ENCODE results near the gene DIO1.

DIO1 gene

GRCh38 chr1:53931523-53931922, 37.5 kb downstream of the DIO1 start:
- no peak overlapping the region for H3K18ac ChIP-seq (ENCODE audit: low read depth in 1 of 2, low read length in 2 of 2)
- H3K79me1 ChIP-seq (replicated peaks; ENCODE audit: low read length, poor library complexity, severe bottlenecking): peaks cover 21% of the 10 kb centered on the region
- H2AFZ ChIP-seq (ENCODE audit: low read depth, low read length): no peak overlapping the region
- no peak overlapping the region for H3K4me3 ChIP-seq (ENCODE audit: insufficient read depth in 1 of 2, low read depth in 1 of 2, low read length in 2 of 2)
- H4K8ac ChIP-seq (ENCODE audit: low read length): no peak overlapping the region
- no peak overlapping the region for H3K14ac ChIP-seq (ENCODE audit: low read length in 2 of 2)
- no peak overlapping the region for H2AK5ac ChIP-seq (ENCODE audit: low read length, severe bottlenecking)
- no peak overlapping the region for H3K9ac ChIP-seq (ENCODE audit: low read length)
- no peak overlapping the region for H2BK5ac ChIP-seq (ENCODE audit: low read depth, low read length, poor library complexity, severe bottlenecking)
- H3K4me1 ChIP-seq (ENCODE audit: control insufficient read depth, insufficient read depth, low read depth, low read length): no peaks in the 10 kb centered on the region
- no peak overlapping the region for H2BK15ac ChIP-seq (ENCODE audit: low read depth, poor library complexity, severe bottlenecking)
- H3K27me3 ChIP-seq (ENCODE audit: control insufficient read depth in 1 of 2, insufficient read depth in 1 of 2, low read length in 2 of 2): no peaks in the 10 kb centered on the region
- no peak overlapping the region for H3K23ac ChIP-seq (ENCODE audit: low read length in 2 of 2)
- no peak for DNase-seq
- H3K27ac ChIP-seq (ENCODE audit: low read length, poor library complexity, severe bottlenecking): no peak overlapping the region
- peaks cover 17 to 78% of the 10 kb centered on the region in 2 experiments for H3K36me3 ChIP-seq (ENCODE audit: control insufficient read depth in 1 of 2, insufficient read depth in 2 of 2, low read depth in 1 of 2, low read length in 2 of 2)
- H3K9me3 ChIP-seq (ENCODE audit: control insufficient read depth, low read length): peaks cover 48% of the 10 kb centered on the region
- no peak overlapping the region for H2BK12ac ChIP-seq (ENCODE audit: low read length in 2 of 2)
- H4K91ac ChIP-seq (ENCODE audit: low read length): no peak overlapping the region
- no peak overlapping the region for H3K4ac ChIP-seq (ENCODE audit: low read depth in 1 of 2, low read length in 2 of 2)
- H3K4me2 ChIP-seq (ENCODE audit: low read length, poor library complexity, severe bottlenecking): no peak overlapping the region
- 100% methylated on average over 1 of the region's 2 CpGs for WGBS
- H2BK120ac ChIP-seq (ENCODE audit: low read depth, low read length): no peak overlapping the region

GRCh38 chr1:53934170-53934765, 40.3 kb downstream of the DIO1 start:
- no peak overlapping the region for H3K4ac ChIP-seq (ENCODE audit: low read depth in 1 of 2, low read length in 2 of 2)
- no peak overlapping the region for H3K4me2 ChIP-seq (ENCODE audit: low read length, poor library complexity, severe bottlenecking)
- H3K4me3 ChIP-seq (ENCODE audit: insufficient read depth in 1 of 2, low read depth in 1 of 2, low read length in 2 of 2): peak overlapping the region in 1 of 2 experiments; percentile 51
- peaks cover 24% of the 10 kb centered on the region for H3K79me1 ChIP-seq (replicated peaks; ENCODE audit: low read length, poor library complexity, severe bottlenecking)
- no peak for DNase-seq
- no peak overlapping the region for H2BK5ac ChIP-seq (ENCODE audit: low read depth, low read length, poor library complexity, severe bottlenecking)
- H2BK15ac ChIP-seq (ENCODE audit: low read depth, poor library complexity, severe bottlenecking): no peak overlapping the region
- H2BK120ac ChIP-seq (ENCODE audit: low read depth, low read length): no peak overlapping the region
- H3K18ac ChIP-seq (ENCODE audit: low read depth in 1 of 2, low read length in 2 of 2): no peak overlapping the region
- no peak overlapping the region for H2BK12ac ChIP-seq (ENCODE audit: low read length in 2 of 2)
- H4K91ac ChIP-seq (ENCODE audit: low read length): no peak overlapping the region
- H3K14ac ChIP-seq (ENCODE audit: low read length in 2 of 2): no peak overlapping the region
- H3K9ac ChIP-seq (ENCODE audit: low read length): no peak overlapping the region
- WGBS: no CpG with 5 or more reads among the region's 1 CpG
- no peak overlapping the region for H3K27ac ChIP-seq (ENCODE audit: low read length, poor library complexity, severe bottlenecking)
- no peaks in the 10 kb centered on the region for H3K27me3 ChIP-seq (ENCODE audit: control insufficient read depth in 1 of 2, insufficient read depth in 1 of 2, low read length in 2 of 2)
- no peak overlapping the region for H4K8ac ChIP-seq (ENCODE audit: low read length)
- H3K4me1 ChIP-seq (ENCODE audit: control insufficient read depth, insufficient read depth, low read depth, low read length): no peaks in the 10 kb centered on the region
- H3K23ac ChIP-seq (ENCODE audit: low read length in 2 of 2): no peak overlapping the region
- no peak overlapping the region for H2AFZ ChIP-seq (ENCODE audit: low read depth, low read length)
- H3K36me3 ChIP-seq (ENCODE audit: control insufficient read depth in 1 of 2, insufficient read depth in 2 of 2, low read depth in 1 of 2, low read length in 2 of 2): peaks cover 20 to 62% of the 10 kb centered on the region in 2 experiments
- H3K9me3 ChIP-seq (ENCODE audit: control insufficient read depth, low read length): peaks cover 48% of the 10 kb centered on the region
- no peak overlapping the region for H2AK5ac ChIP-seq (ENCODE audit: low read length, severe bottlenecking)

- no peak overlapping the region for H3K27ac ChIP-seq (ENCODE audit: low read length, poor library complexity, severe bottlenecking)
- no peak overlapping the region for H3K4me3 ChIP-seq (ENCODE audit: insufficient read depth in 1 of 2, low read depth in 1 of 2, low read length in 2 of 2)
- H3K4ac ChIP-seq (ENCODE audit: low read depth in 1 of 2, low read length in 2 of 2): no peak overlapping the region
- no peak overlapping the region for H4K91ac ChIP-seq (ENCODE audit: low read length)
- H3K27me3 ChIP-seq (ENCODE audit: control insufficient read depth in 1 of 2, insufficient read depth in 1 of 2, low read length in 2 of 2): no peaks in the 10 kb centered on the region
- peaks cover 24% of the 10 kb centered on the region for H3K79me1 ChIP-seq (replicated peaks; ENCODE audit: low read length, poor library complexity, severe bottlenecking)
- H3K18ac ChIP-seq (ENCODE audit: low read depth in 1 of 2, low read length in 2 of 2): no peak overlapping the region
- no peak overlapping the region for H3K9ac ChIP-seq (ENCODE audit: low read length)
- peaks cover 41% of the 10 kb centered on the region for H3K9me3 ChIP-seq (ENCODE audit: control insufficient read depth, low read length)
- H3K4me1 ChIP-seq (ENCODE audit: control insufficient read depth, insufficient read depth, low read depth, low read length): no peaks in the 10 kb centered on the region
- no CpG with 5 or more reads among the region's 1 CpG for WGBS
- H2BK15ac ChIP-seq (ENCODE audit: low read depth, poor library complexity, severe bottlenecking): no peak overlapping the region
- H2BK120ac ChIP-seq (ENCODE audit: low read depth, low read length): no peak overlapping the region
- peaks cover 20 to 49% of the 10 kb centered on the region in 2 experiments for H3K36me3 ChIP-seq (ENCODE audit: control insufficient read depth in 1 of 2, insufficient read depth in 2 of 2, low read depth in 1 of 2, low read length in 2 of 2)
- H3K14ac ChIP-seq (ENCODE audit: low read length in 2 of 2): no peak overlapping the region
- no peak overlapping the region for H3K4me2 ChIP-seq (ENCODE audit: low read length, poor library complexity, severe bottlenecking)
- DNase-seq: no peak
- no peak overlapping the region for H4K8ac ChIP-seq (ENCODE audit: low read length)
- H2AFZ ChIP-seq (ENCODE audit: low read depth, low read length): no peak overlapping the region
- no peak overlapping the region for H2BK5ac ChIP-seq (ENCODE audit: low read depth, low read length, poor library complexity, severe bottlenecking)
- H3K23ac ChIP-seq (ENCODE audit: low read length in 2 of 2): no peak overlapping the region
- no peak overlapping the region for H2BK12ac ChIP-seq (ENCODE audit: low read length in 2 of 2)
- no peak overlapping the region for H2AK5ac ChIP-seq (ENCODE audit: low read length, severe bottlenecking)
Measured at GRCh38 chr1:53936430-53936829, 42.4 kb downstream of the DIO1 start.

- peak; percentile 63 for DNase-seq
- no peak overlapping the region for H2AFZ ChIP-seq (ENCODE audit: low read depth, low read length)
- H4K91ac ChIP-seq (ENCODE audit: low read length): no peak overlapping the region
- no peak overlapping the region for H2BK12ac ChIP-seq (ENCODE audit: low read length in 2 of 2)
- no peak overlapping the region for H2BK120ac ChIP-seq (ENCODE audit: low read depth, low read length)
- no peak overlapping the region for H3K18ac ChIP-seq (ENCODE audit: low read depth in 1 of 2, low read length in 2 of 2)
- H3K79me1 ChIP-seq (replicated peaks; ENCODE audit: low read length, poor library complexity, severe bottlenecking): peaks cover 22% of the 10 kb centered on the region
- no peak overlapping the region for H2BK5ac ChIP-seq (ENCODE audit: low read depth, low read length, poor library complexity, severe bottlenecking)
- H3K4ac ChIP-seq (ENCODE audit: low read depth in 1 of 2, low read length in 2 of 2): no peak overlapping the region
- H3K4me2 ChIP-seq (ENCODE audit: low read length, poor library complexity, severe bottlenecking): no peak overlapping the region
- H3K9me3 ChIP-seq (ENCODE audit: control insufficient read depth, low read length): peaks cover 25% of the 10 kb centered on the region
- no peak overlapping the region for H3K4me3 ChIP-seq (ENCODE audit: insufficient read depth in 1 of 2, low read depth in 1 of 2, low read length in 2 of 2)
- H2BK15ac ChIP-seq (ENCODE audit: low read depth, poor library complexity, severe bottlenecking): no peak overlapping the region
- WGBS: 49% methylated on average over 4 of the region's 4 CpGs
- peaks cover 15 to 42% of the 10 kb centered on the region in 2 experiments for H3K36me3 ChIP-seq (ENCODE audit: control insufficient read depth in 1 of 2, insufficient read depth in 2 of 2, low read depth in 1 of 2, low read length in 2 of 2)
- H2AK5ac ChIP-seq (ENCODE audit: low read length, severe bottlenecking): no peak overlapping the region
- no peaks in the 10 kb centered on the region for H3K27me3 ChIP-seq (ENCODE audit: control insufficient read depth in 1 of 2, insufficient read depth in 1 of 2, low read length in 2 of 2)
- no peaks in the 10 kb centered on the region for H3K4me1 ChIP-seq (ENCODE audit: control insufficient read depth, insufficient read depth, low read depth, low read length)
- no peak overlapping the region for H3K9ac ChIP-seq (ENCODE audit: low read length)
- H3K23ac ChIP-seq (ENCODE audit: low read length in 2 of 2): no peak overlapping the region
- no peak overlapping the region for H4K8ac ChIP-seq (ENCODE audit: low read length)
- H3K27ac ChIP-seq (ENCODE audit: low read length, poor library complexity, severe bottlenecking): no peak overlapping the region
- H3K14ac ChIP-seq (ENCODE audit: low read length in 2 of 2): no peak overlapping the region
Measured at GRCh38 chr1:53938136-53938830, 44.3 kb downstream of the DIO1 start.

Measured in mesenchymal stem cell (in vitro differentiated cells and primary cell).